Kidney (tissue), 14 donors: ENCODE measurements around the gene HELB. TPM values are rescaled to one million over a fixed set of nuclear protein-coding genes. Genes with fewer than 3 reads are reported as not detected.

Experiments
- DNase-seq, 5 donors: peaks; one replicate each; pipeline ENCODE4 v3.0.0-alpha.2; 2013 to 2020
- FAIRE-seq: peaks from 2 replicates; lab custom pipeline; 2012; peaks lifted over from hg19 to GRCh38; lab: Jason Lieb, UNC
- H3K27ac ChIP-seq, 2 donors: one replicate each; pipeline ENCODE4 v1.7.0; 2013; ENCODE audit warnings: low read depth in 2 of 2, low read length in 2 of 2, inconsistent platforms in 1 of 2
- H3K27me3 ChIP-seq: one replicate; pipeline ENCODE4 v1.7.1; 2013; ENCODE audit warnings: low read length, inconsistent platforms; ENCODE audit not compliant: control insufficient read depth, insufficient read depth
- H3K36me3 ChIP-seq, 3 donors: one replicate each; pipeline versions ENCODE4 v1.7.0 to v1.7.1; 2013; ENCODE audit warnings: low read length in 3 of 3, control low read depth in 1 of 3, inconsistent platforms in 1 of 3; ENCODE audit not compliant: insufficient read depth in 3 of 3, control insufficient read depth in 2 of 3
- H3K4me1 ChIP-seq, 3 donors: one replicate each; pipeline versions ENCODE4 v1.7.0 to v1.7.1; 2013; ENCODE audit warnings: low read length in 3 of 3, inconsistent platforms in 1 of 3, low read depth in 1 of 3; ENCODE audit not compliant: control insufficient read depth in 2 of 3, insufficient read depth in 2 of 3
- H3K4me3 ChIP-seq, 3 donors: one replicate each; pipeline versions ENCODE4 v1.7.0 to v1.8.1; 2013; ENCODE audit warnings: low read length in 3 of 3, control low read depth in 1 of 3, inconsistent platforms in 1 of 3
- H3K9ac ChIP-seq, 3 donors: one replicate each; pipeline versions ENCODE4 v1.7.0 to v1.7.1; 2013; ENCODE audit warnings: low read length in 3 of 3, control low read depth in 1 of 3, inconsistent platforms in 1 of 3
- H3K9me3 ChIP-seq, 3 donors: one replicate each; pipeline versions ENCODE4 v1.7.0 to v1.7.1; 2013; ENCODE audit warnings: low read length in 3 of 3, control low read depth in 1 of 3, inconsistent platforms in 1 of 3; ENCODE audit not compliant: control insufficient read depth in 2 of 3, insufficient read depth in 1 of 3
- intact Hi-C: fragments of 100-400 bp; cut with DNase I; formaldehyde crosslinking; loops from one replicate; pipeline ENCODE4 v1.11.1; 2022
- polyA plus RNA-seq: library from polyadenylated mRNA; stranded (reverse); fragments of 350-450 nt; fragmentation: Illumina TruSeq; extraction: RNeasy Lipid Tissue Mini Kit (QIAGEN cat#74804); gene quantifications from one replicate; pipeline ENCODE4 v1.2.3, GENCODE V29; 2014; ENCODE audit warnings: low read depth, low replicate concordance; ENCODE audit not compliant: insufficient read depth
- total RNA-seq: library from RNA; stranded (reverse); fragmentation: NEBNext Ultra II Directional; extraction: Animal tissue kit (Norgen Biotek cat#: 25700); gene quantifications from one replicate; pipeline ENCODE4 v1.2.1, GENCODE V29; 2021
- TF ChIP-seq, protein P1 (sequence below): IDR thresholded peaks from 3 replicates; pipeline ENCODE4 v1.5.1; 2012; ENCODE audit warnings: mild to moderate bottlenecking, moderate library complexity, borderline replicate concordance; ENCODE audit not compliant: insufficient read depth; ENCODE audit errors: extremely low read depth
- donor health status: control.
- donor health status: control.
- donor health status: control.
- donor health status: control.
- donor health status: control.
- donor health status: DM: yes; HTN: yes; CAD: no.
- donor health status: Normal renal cell carcinoma (clear cell type).

HELB gene
- total and polyA plus RNA-seq, 2 donors from 2014 or later, result 0.41 to 7.3 TPM

DNA sequence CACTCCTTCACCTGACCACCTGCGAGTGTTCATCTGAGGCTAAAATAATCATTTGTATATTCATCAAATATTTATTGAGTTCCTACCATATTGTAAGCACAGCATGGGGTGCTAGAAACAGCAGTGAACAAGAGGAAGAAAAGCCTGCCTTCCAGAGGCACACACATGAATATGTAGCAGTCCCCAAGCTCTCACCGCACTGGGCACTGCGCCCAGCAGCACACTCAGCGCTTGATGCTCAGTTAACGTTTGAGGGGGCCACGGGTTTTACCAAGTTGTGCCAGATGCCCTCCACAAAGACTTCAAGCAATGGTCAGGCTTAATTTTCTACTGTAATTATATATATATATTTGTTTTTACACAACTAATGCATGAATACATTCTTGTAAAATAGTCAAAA is 52.0 kb downstream of the HELB start:
- Histone ChIP-seq H3K9ac (no peak overlapping the region), H3K4me1 (peaks cover 0 to 1% (median 0%) of the 10 kb centered on the region in 3 donors), H3K4me3 (no peak overlapping the region), H3K36me3 (no peaks in the 10 kb centered on the region), H3K27me3 (no peaks in the 10 kb centered on the region), H3K9me3 (no peaks in the 10 kb centered on the region), H3K27ac (no peak overlapping the region)
- intact Hi-C loops, result no loop called here
- FAIRE-seq (no peak), DNase-seq (no peak)
- TF ChIP-seq, protein P1, sequence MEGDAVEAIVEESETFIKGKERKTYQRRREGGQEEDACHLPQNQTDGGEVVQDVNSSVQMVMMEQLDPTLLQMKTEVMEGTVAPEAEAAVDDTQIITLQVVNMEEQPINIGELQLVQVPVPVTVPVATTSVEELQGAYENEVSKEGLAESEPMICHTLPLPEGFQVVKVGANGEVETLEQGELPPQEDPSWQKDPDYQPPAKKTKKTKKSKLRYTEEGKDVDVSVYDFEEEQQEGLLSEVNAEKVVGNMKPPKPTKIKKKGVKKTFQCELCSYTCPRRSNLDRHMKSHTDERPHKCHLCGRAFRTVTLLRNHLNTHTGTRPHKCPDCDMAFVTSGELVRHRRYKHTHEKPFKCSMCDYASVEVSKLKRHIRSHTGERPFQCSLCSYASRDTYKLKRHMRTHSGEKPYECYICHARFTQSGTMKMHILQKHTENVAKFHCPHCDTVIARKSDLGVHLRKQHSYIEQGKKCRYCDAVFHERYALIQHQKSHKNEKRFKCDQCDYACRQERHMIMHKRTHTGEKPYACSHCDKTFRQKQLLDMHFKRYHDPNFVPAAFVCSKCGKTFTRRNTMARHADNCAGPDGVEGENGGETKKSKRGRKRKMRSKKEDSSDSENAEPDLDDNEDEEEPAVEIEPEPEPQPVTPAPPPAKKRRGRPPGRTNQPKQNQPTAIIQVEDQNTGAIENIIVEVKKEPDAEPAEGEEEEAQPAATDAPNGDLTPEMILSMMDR, result no peak

DNA sequence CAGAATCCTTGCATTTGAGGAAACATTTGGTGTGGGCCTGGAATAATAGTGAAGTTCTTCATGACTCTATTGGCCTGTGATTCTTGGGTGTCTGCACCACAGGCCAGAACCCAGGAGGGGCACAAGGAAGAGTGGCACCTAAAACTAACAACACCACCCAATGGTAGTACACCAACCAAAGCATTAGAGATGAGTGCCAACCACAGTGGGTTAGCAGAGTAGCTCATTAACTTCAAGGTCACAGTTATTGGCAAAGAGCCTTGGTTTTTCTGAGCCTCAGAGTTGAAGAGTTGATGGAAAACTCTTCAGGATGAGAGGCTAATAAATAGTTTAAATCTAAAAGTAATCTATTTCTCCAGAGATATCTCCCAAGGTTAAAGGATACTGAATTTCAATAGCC is 57.0 kb downstream of the HELB start:
- intact Hi-C loops, result no loop called here
- no peak overlapping the region for H3K4me3 ChIP-seq
- H3K4me1 ChIP-seq, result peaks cover 0 to 3% (median 0%) of the 10 kb centered on the region in 3 donors
- no peak overlapping the region for H3K27ac ChIP-seq
- DNase-seq (no peak), FAIRE-seq (no peak)
- no peaks in the 10 kb centered on the region for H3K9me3 ChIP-seq
- H3K9ac ChIP-seq, result no peak overlapping the region
- no peaks in the 10 kb centered on the region for H3K36me3 ChIP-seq
- TF ChIP-seq, protein P1, result no peak
- H3K27me3 ChIP-seq, result no peaks in the 10 kb centered on the region

DNA sequence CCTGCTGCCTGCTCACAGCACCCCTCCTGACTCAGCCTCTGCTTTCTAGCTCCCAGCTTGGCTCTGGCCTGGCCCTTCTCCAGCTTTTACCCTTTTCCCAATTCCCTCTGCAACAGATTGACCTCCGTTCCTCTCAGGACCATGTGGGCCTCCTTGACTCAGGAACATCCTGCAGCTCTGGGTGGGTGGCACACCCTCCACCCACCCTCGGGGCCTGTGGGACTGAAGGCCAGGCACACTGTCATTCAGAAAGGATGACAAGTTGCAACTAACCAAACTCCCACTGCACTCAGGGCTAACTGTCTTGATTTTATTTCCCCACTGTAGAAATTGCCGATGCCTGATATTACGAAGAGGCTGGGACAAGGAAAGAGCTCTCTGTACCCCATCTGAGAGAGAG is 59.4 kb downstream of the HELB start:
- no peak overlapping the region for H3K4me3 ChIP-seq
- no peaks in the 10 kb centered on the region for H3K36me3 ChIP-seq
- H3K27ac ChIP-seq, result no peak overlapping the region
- TF ChIP-seq, protein P1, result no peak
- intact Hi-C loops, result no loop called here
- no peak for FAIRE-seq
- no peak overlapping the region for H3K9ac ChIP-seq
- peaks cover 0 to 3% (median 0%) of the 10 kb centered on the region in 3 donors for H3K4me1 ChIP-seq
- H3K27me3 ChIP-seq, result no peaks in the 10 kb centered on the region
- DNase-seq, result no peak
- no peaks in the 10 kb centered on the region for H3K9me3 ChIP-seq
